ENCODE measurements around the gene ESYT1. TPM values are rescaled to one million over a fixed set of nuclear protein-coding genes. Genes with fewer than 3 reads are reported as not detected.

The ESYT1 gene
- total RNA-seq, 2 experiments from 2014 or later: 225 to 241 TPM

DNA sequence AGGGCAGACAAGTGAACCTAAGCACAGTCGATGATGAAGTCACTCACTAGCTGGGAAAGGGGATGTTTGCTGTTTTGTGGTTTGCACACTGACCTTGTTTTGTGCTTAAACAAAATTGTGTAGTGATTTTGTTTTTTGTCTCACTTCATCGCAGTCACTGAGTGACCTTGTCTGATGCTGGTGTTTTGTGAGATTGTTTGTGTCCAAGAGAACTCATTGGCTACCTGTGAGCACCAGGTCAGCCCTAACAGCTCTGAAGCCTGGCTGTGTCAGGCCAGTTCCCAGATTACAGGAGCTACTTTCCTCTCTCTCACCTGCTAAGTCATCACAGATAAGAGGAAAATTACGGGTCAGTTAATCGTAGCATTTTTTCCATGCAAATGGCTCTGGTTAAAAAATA, 3.9 kb upstream of the ESYT1 start:
- H3K9me3 Mint-ChIP-seq (ENCODE audit: low read depth): no peaks in the 10 kb centered on the region
- CTCF ChIA-PET: interaction anchor here (0.8 to 8.8 kb wide), 9 partner anchors 9 to 340 kb away, joined by 3 to 151 read pairs (median 4); partner anchors contain the start of genes MYL6, PA2G4, RNF41 and SMARCC2
- peaks cover 47% of the 10 kb centered on the region for H3K4me1 Mint-ChIP-seq
- no peak overlapping the region for H3K4me3 Mint-ChIP-seq
- ATAC-seq (no peak), DNase-seq (no peak)
- H3K36me3 Mint-ChIP-seq: peaks cover 1% of the 10 kb centered on the region
- no peak overlapping the region for H3K27ac Mint-ChIP-seq
- no peaks in the 10 kb centered on the region for H3K27me3 Mint-ChIP-seq

DNA sequence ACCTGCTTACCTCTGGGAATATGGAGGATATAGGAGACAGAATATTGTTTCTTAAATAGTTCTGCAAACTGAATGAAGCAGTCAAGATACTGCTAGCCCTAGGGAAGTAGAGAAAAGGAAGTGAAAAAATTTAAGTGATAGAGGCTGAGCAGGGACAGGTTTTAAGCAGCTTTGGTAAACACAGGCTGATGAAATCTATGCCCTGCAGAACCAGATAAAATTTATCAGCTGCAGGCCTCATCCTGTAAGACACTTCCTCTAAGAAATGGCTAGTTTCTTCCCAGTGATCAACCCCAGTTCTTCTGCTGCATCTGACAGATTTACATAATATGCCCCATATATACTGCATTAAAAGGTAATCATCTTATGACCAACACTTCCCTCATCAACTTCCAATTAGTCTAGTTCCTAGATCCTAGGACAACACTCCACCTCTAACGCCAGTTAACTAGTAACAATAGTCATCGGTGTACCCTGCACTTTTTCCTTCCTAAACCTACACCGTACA, 1.3 kb upstream of the ESYT1 start:
- ATAC-seq (no peak), DNase-seq (no peak)
- Mint-ChIP-seq H3K4me1 (peaks cover 58% of the 10 kb centered on the region), H3K36me3 (peaks cover 25% of the 10 kb centered on the region), H3K9me3 (ENCODE audit: low read depth) (no peaks in the 10 kb centered on the region), H3K27ac (peak overlapping the region; percentile 93), H3K27me3 (no peaks in the 10 kb centered on the region), H3K4me3 (peak overlapping the region; percentile 98)
- CTCF ChIA-PET: interaction anchor here (0.6 to 8.8 kb wide), 15 partner anchors 9 to 397 kb away, joined by 3 to 151 read pairs (median 9); partner anchors contain the start of genes ANKRD52, MYL6, MYL6B and PA2G4

DNA sequence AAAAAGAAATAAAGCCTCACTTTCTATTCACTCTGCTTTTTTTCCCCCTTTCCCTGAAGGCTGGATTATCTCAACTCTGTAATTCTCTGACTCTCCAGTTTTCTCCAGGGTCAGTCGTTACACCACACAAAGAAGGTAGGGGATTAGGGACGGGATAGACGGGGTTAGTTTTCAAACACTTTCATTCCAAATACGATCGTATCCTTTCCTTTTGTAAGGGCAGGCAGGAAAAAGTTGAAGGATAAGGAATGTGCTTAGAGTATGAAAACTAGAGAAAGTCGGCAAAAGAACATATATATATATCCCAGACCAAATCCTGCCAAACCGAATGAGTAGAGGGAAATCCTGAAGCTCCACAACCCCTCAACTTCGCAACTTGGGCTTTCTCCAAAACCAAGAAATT, 581 bp upstream of the ESYT1 start:
- CTCF ChIA-PET: interaction anchor here (0.6 to 8.8 kb wide), 18 partner anchors 8 to 397 kb away, joined by 3 to 151 read pairs (median 8); partner anchors contain the start of genes MYL6, MYL6B, PA2G4 and RNF41

DNA sequence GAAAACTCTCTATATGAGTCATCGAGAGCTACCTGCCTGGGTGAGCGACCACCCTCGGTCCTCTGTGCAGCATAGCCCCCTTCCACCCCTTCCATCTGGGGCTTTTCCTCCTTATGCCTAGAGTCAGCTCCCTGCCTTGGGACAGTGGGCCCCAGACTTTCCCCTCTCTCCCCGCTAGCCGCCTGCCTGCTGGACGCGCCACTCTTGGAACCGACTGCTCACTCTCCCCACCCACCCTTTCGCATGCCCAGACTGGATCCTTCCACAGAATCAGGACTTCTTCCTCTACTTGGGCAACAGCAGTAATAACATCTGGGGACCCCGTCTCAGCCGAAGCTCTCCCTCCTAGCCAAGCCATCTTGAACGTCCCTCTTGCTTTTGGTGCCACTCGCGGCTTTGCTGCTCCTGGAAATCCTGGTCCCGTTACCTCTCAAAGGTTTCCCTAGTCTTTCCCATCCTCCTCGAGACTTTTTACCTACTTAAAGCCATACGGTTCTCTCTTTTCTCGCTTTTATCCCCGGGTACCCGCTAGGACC, 671 bp downstream of the ESYT1 start:
- CTCF ChIA-PET: interaction anchor here (0.8 to 8.8 kb wide), 17 partner anchors 9 to 500 kb away, joined by 3 to 151 read pairs (median 8); partner anchors contain the start of genes MYL6, MYL6B, PA2G4 and RNF41
- Mint-ChIP-seq H3K36me3 (peaks cover 42% of the 10 kb centered on the region), H3K4me3 (peak overlapping the region; percentile 98), H3K27ac (peak overlapping the region; percentile 93), H3K27me3 (no peaks in the 10 kb centered on the region), H3K4me1 (peaks cover 68% of the 10 kb centered on the region), H3K9me3 (ENCODE audit: low read depth) (no peaks in the 10 kb centered on the region)
- ATAC-seq (no peak), DNase-seq (no peak)

More for the DNA sequence above, 581 bp upstream of the ESYT1 start:
- ATAC-seq: no peak
- Mint-ChIP-seq H3K27me3 (no peaks in the 10 kb centered on the region), H3K9me3 (ENCODE audit: low read depth) (no peaks in the 10 kb centered on the region), H3K27ac (peak overlapping the region; percentile 93), H3K36me3 (peaks cover 32% of the 10 kb centered on the region), H3K4me3 (peak overlapping the region; percentile 98), H3K4me1 (peaks cover 65% of the 10 kb centered on the region)
- DNase-seq: no peak

DNA sequence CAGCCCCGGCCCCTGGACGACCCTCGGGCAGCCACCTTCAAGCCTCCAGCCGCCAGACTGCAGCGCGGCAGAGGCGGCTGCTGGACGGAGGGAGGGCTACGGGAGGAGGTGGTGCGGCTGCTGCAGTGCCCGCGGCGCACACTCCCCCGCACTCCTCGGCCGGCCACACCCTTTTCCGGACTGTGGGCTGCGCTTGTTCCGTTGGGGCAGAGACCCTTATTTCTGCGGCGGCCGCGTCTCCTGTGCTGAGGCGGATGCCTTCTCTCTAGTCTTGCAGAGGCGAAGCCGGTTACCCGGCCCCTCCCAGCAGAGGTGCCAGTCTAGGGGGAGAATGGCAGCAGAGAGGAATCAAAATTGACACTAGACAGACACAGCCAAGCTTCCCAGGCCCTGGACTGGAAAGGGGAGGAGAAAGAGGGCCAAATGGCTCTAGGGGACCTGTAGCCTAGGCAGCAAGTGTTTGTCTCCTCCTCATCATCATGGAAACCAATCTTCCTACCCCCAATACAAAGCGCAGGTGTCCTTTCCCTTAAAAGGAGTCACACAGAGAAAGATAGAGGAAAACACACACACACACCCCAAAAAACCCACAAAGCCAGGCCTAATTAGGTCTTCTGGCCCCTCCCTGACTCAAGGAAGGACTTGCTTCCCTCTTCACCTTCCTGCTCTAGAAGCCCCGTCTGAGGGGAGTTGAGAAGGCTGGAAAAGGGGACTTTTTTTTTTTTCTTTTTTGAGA, 1.3 kb downstream of the ESYT1 start:
- H3K27me3 Mint-ChIP-seq: no peaks in the 10 kb centered on the region
- peaks cover 48% of the 10 kb centered on the region for H3K36me3 Mint-ChIP-seq
- DNase-seq (peak; percentile 93), ATAC-seq (peak; percentile 36)
- H3K9me3 Mint-ChIP-seq (ENCODE audit: low read depth): no peaks in the 10 kb centered on the region
- H3K4me1 Mint-ChIP-seq: peaks cover 68% of the 10 kb centered on the region
- CTCF ChIA-PET: interaction anchor here (0.9 to 8.8 kb wide), 10 partner anchors 8 to 335 kb away, joined by 3 to 151 read pairs (median 16); partner anchors contain the start of genes MYL6, MYL6B, RPL41 and SMARCC2
- peak overlapping the region; percentile 93 for H3K27ac Mint-ChIP-seq
- peak overlapping the region; percentile 98 for H3K4me3 Mint-ChIP-seq

DNA sequence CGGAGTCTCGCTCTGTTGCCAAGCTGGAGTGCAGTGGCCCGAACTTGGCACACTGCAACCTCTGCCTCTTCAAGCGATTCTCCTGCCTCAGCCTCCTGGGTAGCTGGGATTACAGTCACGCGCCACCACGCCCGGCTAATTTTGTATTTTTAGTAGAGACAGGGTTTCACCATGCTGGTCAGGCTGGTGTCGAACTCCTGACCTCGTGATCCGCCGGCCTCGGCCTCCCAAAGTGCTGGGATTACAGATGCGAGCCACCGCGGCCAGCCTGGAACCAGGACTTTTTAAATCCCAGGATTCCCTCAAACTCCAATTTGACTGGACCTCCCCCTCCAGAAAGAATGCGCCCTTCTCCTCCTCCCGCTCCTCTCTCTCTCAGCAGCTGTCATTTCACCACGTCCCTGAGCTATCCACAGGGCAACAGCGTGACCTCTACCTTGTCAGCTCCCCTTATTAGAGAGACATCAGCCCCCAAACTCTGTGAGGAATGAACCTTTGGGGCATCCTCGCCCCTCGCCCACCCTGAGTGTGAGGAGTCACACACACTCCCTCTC, 2.0 kb downstream of the ESYT1 start:
- CTCF ChIA-PET: interaction anchor here (0.9 to 8.8 kb wide), 5 partner anchors 12 to 60 kb away, joined by 3 to 151 read pairs (median 15); partner anchors contain the start of genes MYL6B, SMARCC2 and ZC3H10
- Mint-ChIP-seq H3K27ac (peak overlapping the region; percentile 93), H3K4me1 (peaks cover 63% of the 10 kb centered on the region), H3K36me3 (peaks cover 49% of the 10 kb centered on the region), H3K27me3 (no peaks in the 10 kb centered on the region), H3K9me3 (ENCODE audit: low read depth) (no peaks in the 10 kb centered on the region), H3K4me3 (peak overlapping the region; percentile 98)
- no peak for ATAC-seq
- DNase-seq: no peak

DNA sequence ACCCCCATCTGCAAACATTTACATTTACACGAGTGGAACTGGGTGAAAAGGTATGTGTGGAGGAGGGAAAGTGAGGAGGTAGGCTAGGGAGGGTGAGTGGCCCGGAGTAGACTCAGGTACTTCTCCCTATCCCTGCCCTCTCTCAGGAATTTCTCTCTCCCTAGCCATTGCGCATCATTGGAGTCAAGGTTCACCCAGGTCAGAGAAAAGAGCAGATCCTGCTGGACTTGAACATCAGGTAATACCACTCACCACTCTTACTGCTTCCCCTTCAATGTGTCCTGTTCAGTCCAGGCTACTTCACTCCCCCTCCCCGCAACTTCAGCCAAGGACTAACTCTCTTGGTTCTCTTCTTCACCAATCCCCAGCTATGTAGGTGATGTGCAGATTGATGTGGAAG, 2.8 kb downstream of the ESYT1 start:
- CTCF ChIA-PET: interaction anchor here (8.8 kb wide), 1 partner anchor 59 kb away, joined by 151 read pairs; the partner anchor contains the start of gene SMARCC2
- ATAC-seq: no peak
- no peak for DNase-seq
- no peaks in the 10 kb centered on the region for H3K9me3 Mint-ChIP-seq (ENCODE audit: low read depth)
- peaks cover 59% of the 10 kb centered on the region for H3K4me1 Mint-ChIP-seq
- H3K36me3 Mint-ChIP-seq: peaks cover 52% of the 10 kb centered on the region
- H3K27me3 Mint-ChIP-seq: no peaks in the 10 kb centered on the region
- peak overlapping the region; percentile 93 for H3K27ac Mint-ChIP-seq
- peak overlapping the region; percentile 98 for H3K4me3 Mint-ChIP-seq

DNA sequence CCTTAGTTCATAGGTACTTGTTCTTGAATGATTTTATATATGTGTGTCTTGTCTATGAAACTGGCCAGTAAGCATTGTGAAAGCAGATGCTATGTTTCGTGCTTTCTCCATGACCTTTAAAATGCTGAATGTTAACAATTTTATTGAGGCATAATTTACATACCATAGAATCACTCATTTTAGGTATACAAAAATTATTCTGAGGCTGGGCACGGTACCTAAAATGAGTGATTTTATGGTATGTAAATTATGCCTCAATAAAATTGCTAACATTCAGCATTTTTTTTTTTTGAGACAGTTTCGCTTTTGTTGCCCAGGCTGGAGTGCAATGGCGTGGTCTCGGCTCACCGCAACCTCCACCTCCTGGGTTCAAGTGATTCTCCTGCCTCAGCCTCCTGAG, 6.8 kb downstream of the ESYT1 start:
- Mint-ChIP-seq H3K9me3 (ENCODE audit: low read depth) (no peaks in the 10 kb centered on the region), H3K4me1 (peaks cover 56% of the 10 kb centered on the region), H3K27me3 (no peaks in the 10 kb centered on the region), H3K4me3 (no peak overlapping the region), H3K27ac (no peak overlapping the region), H3K36me3 (peaks cover 84% of the 10 kb centered on the region)
- ATAC-seq (no peak), DNase-seq (no peak)
- CTCF ChIA-PET: interaction anchor here (1.6 kb wide), 1 partner anchor 55 kb away, joined by 6 read pairs; the partner anchor contains the start of gene SMARCC2

DNA sequence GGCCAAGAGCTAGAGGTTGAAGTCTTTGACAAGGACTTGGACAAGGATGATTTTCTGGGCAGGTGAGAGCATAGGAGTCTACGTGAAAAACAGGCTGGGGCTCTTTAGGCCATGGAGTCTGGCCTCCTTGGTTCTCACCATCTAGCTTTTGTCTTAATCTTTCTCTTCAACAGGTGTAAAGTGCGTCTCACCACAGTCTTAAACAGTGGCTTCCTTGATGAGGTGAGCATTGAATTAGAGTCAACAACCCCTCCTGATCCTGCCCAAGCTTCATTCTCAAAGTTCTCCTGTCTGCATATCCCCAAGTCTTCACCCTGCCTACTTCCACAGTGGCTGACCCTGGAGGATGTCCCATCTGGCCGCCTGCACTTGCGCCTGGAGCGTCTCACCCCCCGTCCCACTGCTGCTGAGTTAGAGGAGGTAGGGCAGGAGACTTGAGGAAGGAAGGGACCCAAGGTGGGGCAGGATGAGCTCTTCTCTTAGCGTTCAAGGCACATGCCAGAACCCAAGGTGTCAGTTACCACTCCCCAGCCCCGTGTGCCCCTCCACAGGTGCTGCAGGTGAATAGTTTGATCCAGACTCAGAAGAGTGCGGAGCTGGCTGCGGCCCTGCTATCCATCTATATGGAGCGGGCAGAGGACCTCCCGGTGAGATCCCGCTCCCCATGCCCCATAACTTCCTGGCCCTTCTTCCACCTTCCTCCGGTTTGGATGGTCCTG, 9.9 kb downstream of the ESYT1 start:
- Mint-ChIP-seq H3K27ac (peak overlapping the region; percentile 44), H3K4me3 (no peak overlapping the region), H3K9me3 (ENCODE audit: low read depth) (no peaks in the 10 kb centered on the region), H3K4me1 (peaks cover 46% of the 10 kb centered on the region), H3K36me3 (peaks cover 78% of the 10 kb centered on the region), H3K27me3 (no peaks in the 10 kb centered on the region)
- CTCF ChIA-PET: interaction anchor here (1.5 to 4.9 kb wide), 4 partner anchors 11 to 51 kb away, joined by 5 to 24 read pairs (median 12); partner anchors contain the start of genes ESYT1, MYL6B and SMARCC2
- ATAC-seq (no peak), DNase-seq (no peak)

DNA sequence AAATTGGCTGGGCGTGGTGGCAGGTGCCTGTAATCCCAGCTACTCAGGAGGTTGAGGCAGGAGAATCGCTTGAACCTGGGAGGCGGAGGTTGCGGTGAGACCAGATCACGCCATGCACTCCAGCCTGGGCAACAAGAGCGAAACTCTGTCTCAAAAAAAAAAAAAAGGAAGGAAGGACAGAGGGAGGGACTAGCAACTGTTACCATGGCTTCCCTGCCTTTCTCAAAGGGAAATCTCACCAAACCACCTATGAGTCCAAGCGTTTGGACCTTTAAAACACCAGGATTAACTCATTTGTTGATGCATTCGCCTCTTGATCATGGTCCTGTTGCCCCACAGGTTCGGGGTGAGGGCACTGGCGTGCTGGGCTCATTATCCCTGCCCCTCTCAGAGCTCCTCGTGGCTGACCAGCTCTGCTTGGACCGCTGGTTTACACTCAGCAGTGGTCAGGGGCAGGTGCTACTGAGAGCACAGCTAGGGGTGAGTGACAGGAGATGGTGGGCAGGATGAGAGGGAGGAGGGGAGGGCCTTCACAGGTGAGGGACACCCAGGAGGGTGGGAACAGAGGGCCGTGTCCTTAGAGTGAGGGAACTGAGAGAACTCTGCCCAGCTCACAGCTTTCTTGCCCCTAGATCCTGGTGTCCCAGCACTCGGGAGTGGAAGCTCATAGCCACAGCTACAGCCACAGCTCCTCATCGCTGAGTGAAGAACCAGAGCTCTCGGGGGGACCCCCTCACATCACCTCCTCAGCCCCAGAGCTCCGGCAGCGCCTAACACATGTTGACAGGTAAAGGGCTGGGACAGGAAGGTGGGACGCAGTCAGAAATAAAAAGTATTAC, 14.1 kb downstream of the ESYT1 start:
- Mint-ChIP-seq H3K4me3 (no peak overlapping the region), H3K4me1 (peaks cover 38% of the 10 kb centered on the region), H3K27me3 (no peaks in the 10 kb centered on the region), H3K9me3 (ENCODE audit: low read depth) (no peaks in the 10 kb centered on the region), H3K27ac (peak overlapping the region; percentile 44), H3K36me3 (peaks cover 73% of the 10 kb centered on the region)
- ATAC-seq (no peak), DNase-seq (no peak)
- CTCF ChIA-PET: interaction anchor here (1.3 to 2.1 kb wide), 2 partner anchors 10 to 48 kb away, joined by 4 to 7 read pairs; partner anchors contain the start of gene SMARCC2

DNA sequence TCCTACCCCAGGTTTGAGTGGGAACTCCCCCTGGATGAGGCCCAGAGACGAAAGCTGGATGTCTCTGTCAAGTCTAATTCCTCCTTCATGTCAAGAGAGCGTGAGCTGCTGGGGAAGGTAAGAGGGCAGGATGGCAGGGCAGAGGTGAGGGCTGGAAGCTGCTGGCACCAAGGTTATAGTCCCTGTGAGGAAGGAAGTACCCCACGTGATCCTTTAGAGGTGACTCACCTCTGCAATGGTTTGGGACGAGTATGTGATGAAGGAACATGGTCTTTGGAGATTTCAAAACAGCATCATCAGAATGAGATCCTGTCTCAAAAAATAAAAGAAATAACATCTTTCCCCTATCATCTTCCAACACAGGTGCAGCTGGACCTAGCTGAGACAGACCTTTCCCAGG, 15.2 kb downstream of the ESYT1 start:
- DNase-seq: no peak
- Mint-ChIP-seq H3K36me3 (peaks cover 63% of the 10 kb centered on the region), H3K4me1 (peaks cover 33% of the 10 kb centered on the region), H3K27me3 (no peaks in the 10 kb centered on the region), H3K4me3 (no peak overlapping the region), H3K9me3 (ENCODE audit: low read depth) (no peaks in the 10 kb centered on the region), H3K27ac (peak overlapping the region; percentile 70)
- CTCF ChIA-PET: interaction anchor here (1.3 to 1.6 kb wide), 2 partner anchors 17 to 47 kb away, joined by 4 read pairs; partner anchors contain the start of gene SMARCC2
- no peak for ATAC-seq

DNA sequence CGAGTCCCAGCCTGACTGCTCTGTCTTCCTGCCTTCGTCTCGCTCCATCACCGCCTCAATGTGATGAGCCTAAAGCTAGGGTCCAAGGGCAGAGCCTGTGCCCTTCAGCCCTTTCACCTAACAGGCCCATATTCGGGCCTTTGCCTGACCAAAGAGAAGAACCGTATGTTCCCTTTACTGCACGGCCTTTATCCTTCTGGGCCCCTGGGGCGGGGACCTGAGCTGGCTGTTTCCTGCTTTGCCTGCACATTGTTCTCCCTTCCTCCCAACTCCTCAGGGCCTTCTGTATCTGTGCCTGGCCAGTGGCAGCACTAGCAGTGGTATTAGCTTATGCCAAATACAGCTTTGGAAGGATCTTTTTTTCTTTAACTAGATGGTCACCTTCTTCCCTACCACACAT, 15.8 kb downstream of the ESYT1 start:
- DNase-seq (no peak), ATAC-seq (no peak)
- Mint-ChIP-seq H3K27me3 (no peaks in the 10 kb centered on the region), H3K4me1 (peaks cover 26% of the 10 kb centered on the region), H3K4me3 (no peak overlapping the region), H3K9me3 (ENCODE audit: low read depth) (no peaks in the 10 kb centered on the region), H3K27ac (peak overlapping the region; percentile 70), H3K36me3 (peaks cover 56% of the 10 kb centered on the region)
- CTCF ChIA-PET: interaction anchor here (0.8 to 1.6 kb wide), 2 partner anchors 18 to 44 kb away, joined by 4 read pairs; no protein-coding TSS in a partner anchor

All from activated CD8-positive, alpha-beta memory T cell treated with anti-CD3 and anti-CD28 coated beads, Interleukin-2, amount 10 ng/mL, durations not matched to agents 7 days and 5 days (primary cell).